ENCODE data around the gene CLDN20.
A peak's percentile ranks its signal among the peaks of the same experiment; 100 is the strongest.

Gene CLDN20

GRCh38 chr6:155272353-155273232 lies 8.8 kb downstream of the CLDN20 start:
- H2AFZ ChIP-seq (ENCODE audit: low read length), result no peak overlapping the region
- H3K4ac ChIP-seq (ENCODE audit: low read length), result no peak overlapping the region
- H3K27ac ChIP-seq (replicated peaks; ENCODE audit: low read length), result peak overlapping the region; percentile 33
- H3K27me3 ChIP-seq (ENCODE audit: control insufficient read depth in 3 of 3, insufficient read depth in 3 of 3, low read depth in 1 of 3, low read length in 3 of 3), result no peaks in the 10 kb centered on the region
- no peak overlapping the region for H2BK120ac ChIP-seq (ENCODE audit: low read depth, low read length)
- no peak overlapping the region for H3K18ac ChIP-seq (ENCODE audit: low read length)
- no peak overlapping the region for H4K8ac ChIP-seq (ENCODE audit: low read depth, low read length)
- no peak overlapping the region for H2BK12ac ChIP-seq (ENCODE audit: low read length)
- peaks cover 0 to 2% of the 10 kb centered on the region in 2 donors for H3K9me3 ChIP-seq (replicated peaks in 1 of 2; ENCODE audit: control insufficient read depth in 2 of 2, insufficient read depth in 1 of 2, low read depth in 1 of 2, low read length in 2 of 2)
- WGBS, 2 donors (ENCODE audit: extremely low coverage in 2 of 2, insufficient read length in 2 of 2, insufficient replicate concordance in 1 of 2), result no CpG with 5 or more reads among the region's 8 CpGs
- no peak overlapping the region for H2AK5ac ChIP-seq (ENCODE audit: low read depth, low read length)
- H3K14ac ChIP-seq (ENCODE audit: low read length), result peak overlapping the region; percentile 12
- H3K36me3 ChIP-seq (replicated peaks in 1 of 2; ENCODE audit: control insufficient read depth in 2 of 2, insufficient read depth in 2 of 2, low read length in 2 of 2), result peaks cover 2 to 30% of the 10 kb centered on the region in 2 donors
- H2BK15ac ChIP-seq (ENCODE audit: low read length), result no peak overlapping the region
- H3K4me2 ChIP-seq (ENCODE audit: insufficient read depth, low read length, poor library complexity, severe bottlenecking), result no peak overlapping the region
- H3K23ac ChIP-seq (ENCODE audit: low read depth, low read length, poor library complexity), result no peak overlapping the region
- H4K91ac ChIP-seq (ENCODE audit: low read depth, low read length, poor library complexity), result no peak overlapping the region
- peaks cover 19 to 42% of the 10 kb centered on the region in 2 donors for H3K4me1 ChIP-seq (ENCODE audit: control insufficient read depth in 2 of 2, insufficient read depth in 1 of 2, low read depth in 1 of 2, low read length in 2 of 2)
- H3K4me3 ChIP-seq (ENCODE audit: low read length in 2 of 2), result no peak overlapping the region
- no peak for DNase-seq (ENCODE audit: low spot score)
- no peaks in the 10 kb centered on the region for H3K79me1 ChIP-seq (ENCODE audit: low read depth, low read length)
- H2BK5ac ChIP-seq (ENCODE audit: low read length), result no peak overlapping the region
- H3K9ac ChIP-seq (ENCODE audit: low read depth, low read length, poor library complexity), result no peak overlapping the region

GRCh38 chr6:155273431-155273830 lies 9.6 kb downstream of the CLDN20 start:
- H2AK5ac ChIP-seq (ENCODE audit: low read depth, low read length), result no peak overlapping the region
- H2BK15ac ChIP-seq (ENCODE audit: low read length), result no peak overlapping the region
- no peak overlapping the region for H3K18ac ChIP-seq (ENCODE audit: low read length)
- H3K4me2 ChIP-seq (ENCODE audit: insufficient read depth, low read length, poor library complexity, severe bottlenecking), result no peak overlapping the region
- no peak overlapping the region for H3K14ac ChIP-seq (ENCODE audit: low read length)
- no peaks in the 10 kb centered on the region for H3K79me1 ChIP-seq (ENCODE audit: low read depth, low read length)
- H3K23ac ChIP-seq (ENCODE audit: low read depth, low read length, poor library complexity), result no peak overlapping the region
- H3K27ac ChIP-seq (replicated peaks; ENCODE audit: low read length), result no peak overlapping the region
- H3K4me1 ChIP-seq (ENCODE audit: control insufficient read depth in 2 of 2, insufficient read depth in 1 of 2, low read depth in 1 of 2, low read length in 2 of 2), result peaks cover 19 to 42% of the 10 kb centered on the region in 2 donors
- no peak overlapping the region for H3K4me3 ChIP-seq (ENCODE audit: low read length in 2 of 2)
- H4K91ac ChIP-seq (ENCODE audit: low read depth, low read length, poor library complexity), result no peak overlapping the region
- peaks cover 4 to 34% of the 10 kb centered on the region in 2 donors for H3K36me3 ChIP-seq (replicated peaks in 1 of 2; ENCODE audit: control insufficient read depth in 2 of 2, insufficient read depth in 2 of 2, low read length in 2 of 2)
- H2BK5ac ChIP-seq (ENCODE audit: low read length), result no peak overlapping the region
- H4K8ac ChIP-seq (ENCODE audit: low read depth, low read length), result no peak overlapping the region
- no peak overlapping the region for H3K4ac ChIP-seq (ENCODE audit: low read length)
- peaks cover 0 to 2% of the 10 kb centered on the region in 2 donors for H3K9me3 ChIP-seq (replicated peaks in 1 of 2; ENCODE audit: control insufficient read depth in 2 of 2, insufficient read depth in 1 of 2, low read depth in 1 of 2, low read length in 2 of 2)
- H2AFZ ChIP-seq (ENCODE audit: low read length), result no peak overlapping the region
- no peak overlapping the region for H3K9ac ChIP-seq (ENCODE audit: low read depth, low read length, poor library complexity)
- H3K27me3 ChIP-seq (ENCODE audit: control insufficient read depth in 3 of 3, insufficient read depth in 3 of 3, low read depth in 1 of 3, low read length in 3 of 3), result no peaks in the 10 kb centered on the region
- no peak overlapping the region for H2BK12ac ChIP-seq (ENCODE audit: low read length)
- WGBS, 2 donors (ENCODE audit: extremely low coverage in 2 of 2, insufficient read length in 2 of 2, insufficient replicate concordance in 1 of 2), result no CpG with 5 or more reads among the region's 3 CpGs
- no peak overlapping the region for H2BK120ac ChIP-seq (ENCODE audit: low read depth, low read length)
- no peak for DNase-seq (ENCODE audit: low spot score)

DNA sequence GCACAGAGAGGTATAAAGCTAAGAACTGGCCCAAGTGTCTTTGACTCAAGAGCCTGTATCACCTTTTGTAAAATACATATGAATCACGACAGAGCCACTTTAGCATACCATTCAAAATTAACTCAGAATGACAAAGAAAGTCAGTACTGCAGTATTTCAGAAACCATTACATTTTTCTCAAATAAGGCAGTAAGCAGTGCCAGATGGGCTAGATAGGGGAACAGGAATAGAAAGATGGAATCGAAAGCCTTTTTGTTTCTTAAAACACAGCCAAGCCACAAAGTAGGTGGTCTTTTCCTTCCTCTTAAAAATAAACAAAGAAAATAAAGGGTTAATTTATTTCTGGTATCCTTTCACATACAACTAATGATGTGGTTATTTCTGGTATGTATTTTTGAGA lies 10.3 kb downstream of the CLDN20 start:
- Histone ChIP-seq H2AFZ (ENCODE audit: low read length) (no peak overlapping the region), H3K79me1 (ENCODE audit: low read depth, low read length) (no peaks in the 10 kb centered on the region), H3K4ac (ENCODE audit: low read length) (no peak overlapping the region), H3K4me1 (ENCODE audit: control insufficient read depth in 2 of 2, insufficient read depth in 1 of 2, low read depth in 1 of 2, low read length in 2 of 2) (peaks cover 19 to 42% of the 10 kb centered on the region in 2 donors), H3K23ac (ENCODE audit: low read depth, low read length, poor library complexity) (no peak overlapping the region), H4K8ac (ENCODE audit: low read depth, low read length) (no peak overlapping the region), H3K18ac (ENCODE audit: low read length) (no peak overlapping the region), H3K9ac (ENCODE audit: low read depth, low read length, poor library complexity) (no peak overlapping the region), H4K91ac (ENCODE audit: low read depth, low read length, poor library complexity) (no peak overlapping the region), H3K27ac (replicated peaks; ENCODE audit: low read length) (no peak overlapping the region), H3K36me3 (replicated peaks in 1 of 2; ENCODE audit: control insufficient read depth in 2 of 2, insufficient read depth in 2 of 2, low read length in 2 of 2) (peaks cover 4 to 40% of the 10 kb centered on the region in 2 donors), H3K27me3 (ENCODE audit: control insufficient read depth in 3 of 3, insufficient read depth in 3 of 3, low read depth in 1 of 3, low read length in 3 of 3) (no peaks in the 10 kb centered on the region), H3K9me3 (replicated peaks in 1 of 2; ENCODE audit: control insufficient read depth in 2 of 2, insufficient read depth in 1 of 2, low read depth in 1 of 2, low read length in 2 of 2) (peaks cover 0 to 2% of the 10 kb centered on the region in 2 donors), H3K4me2 (ENCODE audit: insufficient read depth, low read length, poor library complexity, severe bottlenecking) (no peak overlapping the region), H3K14ac (ENCODE audit: low read length) (no peak overlapping the region), H2BK5ac (ENCODE audit: low read length) (no peak overlapping the region), H3K4me3 (ENCODE audit: low read length in 2 of 2) (no peak overlapping the region), H2BK12ac (ENCODE audit: low read length) (no peak overlapping the region), H2AK5ac (ENCODE audit: low read depth, low read length) (no peak overlapping the region), H2BK120ac (ENCODE audit: low read depth, low read length) (no peak overlapping the region), H2BK15ac (ENCODE audit: low read length) (no peak overlapping the region)
- WGBS, 2 donors (ENCODE audit: extremely low coverage in 2 of 2, insufficient read length in 2 of 2, insufficient replicate concordance in 1 of 2), result no CpG with 5 or more reads among the region's 2 CpGs
- no peak for DNase-seq (ENCODE audit: low spot score)

DNA sequence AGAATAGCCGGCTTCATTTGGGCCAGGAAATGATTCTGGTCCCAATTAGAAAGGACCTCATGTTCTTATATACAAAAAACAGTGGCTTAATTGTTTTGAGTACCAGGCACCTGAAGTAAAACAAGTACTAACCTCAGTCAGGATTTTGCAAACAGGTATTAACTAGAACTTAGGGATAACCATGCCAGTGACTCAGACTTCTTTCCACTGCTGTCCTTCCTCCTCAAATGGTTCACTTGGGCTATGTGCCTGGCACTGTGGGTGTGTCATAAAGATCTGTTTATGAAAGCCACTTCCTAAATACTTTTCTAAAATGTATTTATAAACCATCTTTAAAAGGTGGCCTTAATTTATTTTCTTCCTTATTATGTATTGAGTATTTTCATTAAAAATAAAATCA lies 10.7 kb downstream of the CLDN20 start:
- no peak overlapping the region for H4K8ac ChIP-seq (ENCODE audit: low read depth, low read length)
- H2BK12ac ChIP-seq (ENCODE audit: low read length), result no peak overlapping the region
- no peak overlapping the region for H2BK15ac ChIP-seq (ENCODE audit: low read length)
- no peak overlapping the region for H2BK5ac ChIP-seq (ENCODE audit: low read length)
- H3K36me3 ChIP-seq (replicated peaks in 1 of 2; ENCODE audit: control insufficient read depth in 2 of 2, insufficient read depth in 2 of 2, low read length in 2 of 2), result peaks cover 6 to 44% of the 10 kb centered on the region in 2 donors
- no peaks in the 10 kb centered on the region for H3K79me1 ChIP-seq (ENCODE audit: low read depth, low read length)
- H3K27me3 ChIP-seq (ENCODE audit: control insufficient read depth in 3 of 3, insufficient read depth in 3 of 3, low read depth in 1 of 3, low read length in 3 of 3), result no peaks in the 10 kb centered on the region
- H3K4ac ChIP-seq (ENCODE audit: low read length), result no peak overlapping the region
- DNase-seq (ENCODE audit: low spot score), result no peak
- WGBS, 2 donors (ENCODE audit: extremely low coverage in 2 of 2, insufficient read length in 2 of 2, insufficient replicate concordance in 1 of 2), result no CpG with 5 or more reads among the region's 1 CpG
- no peak overlapping the region for H2AK5ac ChIP-seq (ENCODE audit: low read depth, low read length)
- H3K4me3 ChIP-seq (ENCODE audit: low read length in 2 of 2), result no peak overlapping the region
- peaks cover 0 to 2% of the 10 kb centered on the region in 2 donors for H3K9me3 ChIP-seq (replicated peaks in 1 of 2; ENCODE audit: control insufficient read depth in 2 of 2, insufficient read depth in 1 of 2, low read depth in 1 of 2, low read length in 2 of 2)
- H3K4me2 ChIP-seq (ENCODE audit: insufficient read depth, low read length, poor library complexity, severe bottlenecking), result no peak overlapping the region
- H3K23ac ChIP-seq (ENCODE audit: low read depth, low read length, poor library complexity), result no peak overlapping the region
- no peak overlapping the region for H4K91ac ChIP-seq (ENCODE audit: low read depth, low read length, poor library complexity)
- no peak overlapping the region for H3K9ac ChIP-seq (ENCODE audit: low read depth, low read length, poor library complexity)
- H3K14ac ChIP-seq (ENCODE audit: low read length), result no peak overlapping the region
- H2AFZ ChIP-seq (ENCODE audit: low read length), result no peak overlapping the region
- peaks cover 19 to 42% of the 10 kb centered on the region in 2 donors for H3K4me1 ChIP-seq (ENCODE audit: control insufficient read depth in 2 of 2, insufficient read depth in 1 of 2, low read depth in 1 of 2, low read length in 2 of 2)
- no peak overlapping the region for H2BK120ac ChIP-seq (ENCODE audit: low read depth, low read length)
- H3K27ac ChIP-seq (replicated peaks; ENCODE audit: low read length), result no peak overlapping the region
- H3K18ac ChIP-seq (ENCODE audit: low read length), result no peak overlapping the region

Data from neuronal stem cell (in vitro differentiated cells).